OCI-LY7 (cell line): ENCODE data around the gene SIGLEC9. TPM values are rescaled to one million over a fixed set of nuclear protein-coding genes. Genes with fewer than 3 reads are reported as not detected.

Experiments used
- BruUV-seq: library from RNA; stranded (reverse); fragments of 400-500 nt; replicated peaks from 2 replicates; lab custom pipeline; 2021; lab: Mats Ljungman, UMichigan
- CTCF ChIA-PET: fragments of 300-600 bp; sonication (Branson Sonifier 250); formaldehyde crosslinking; loops from one replicate; lab custom pipeline; 2022; ENCODE audit warnings: antibody characterized with exemption; ENCODE audit not compliant: unreplicated experiment; lab: Charles Lee
- POLR2A ChIA-PET: fragments of 300-600 bp; sonication (Branson Sonifier 250); formaldehyde crosslinking; loops from one replicate; lab custom pipeline; 2022; ENCODE audit warnings: antibody characterized with exemption; lab: Charles Lee
- DNase-seq: peaks from one replicate; pipeline ENCODE4 v3.0.0-alpha.2; 2015; ENCODE audit warnings: low spot score
- H2AFZ ChIP-seq: fragments of 200-600 bp; sonication (generic), shearing (Covaris generic); 2 replicates; pipeline ENCODE4 v1.6.1; 2014; ENCODE audit warnings: mild to moderate bottlenecking, antibody characterized with exemption, low read length, moderate library complexity
- H3K27ac ChIP-seq: fragments of 200-600 bp; sonication (generic); 2 replicates; pipeline ENCODE4 v1.5.1; 2014; ENCODE audit warnings: mixed run types, low read depth, mild to moderate bottlenecking, moderate library complexity, low read length, inconsistent platforms; ENCODE audit not compliant: poor library complexity, severe bottlenecking
- H3K36me3 ChIP-seq: fragments of 200-600 bp; sonication (generic); 2 replicates; pipeline ENCODE4 v1.6.1; 2014; ENCODE audit warnings: mild to moderate bottlenecking, antibody characterized with exemption, low read length, moderate library complexity, mixed read lengths; ENCODE audit not compliant: insufficient read depth
- H3K4me1 ChIP-seq: fragments of 200-600 bp; sonication (generic); 2 replicates; pipeline ENCODE4 v1.5.1; 2014; ENCODE audit warnings: mild to moderate bottlenecking, low read length; ENCODE audit not compliant: insufficient read depth, poor library complexity, severe bottlenecking
- H3K4me2 ChIP-seq: fragments of 200-600 bp; sonication (generic); 2 replicates; pipeline ENCODE4 v1.6.1; 2014; ENCODE audit warnings: mild to moderate bottlenecking, low read length
- H3K4me3 ChIP-seq: fragments of 200-600 bp; sonication (generic); 2 replicates; pipeline ENCODE4 v1.5.1; 2014; ENCODE audit warnings: mild to moderate bottlenecking, low read depth, low read length; ENCODE audit not compliant: poor library complexity, severe bottlenecking
- H3K79me2 ChIP-seq: fragments of 200-600 bp; sonication (generic); 2 replicates; pipeline ENCODE4 v1.6.1; 2016; ENCODE audit warnings: low read depth, mild to moderate bottlenecking, low read length, moderate library complexity, mixed read lengths; ENCODE audit not compliant: insufficient read depth
- H3K9me2 ChIP-seq: fragments of 200-600 bp; sonication (generic); 2 replicates; pipeline ENCODE4 v1.6.1; 2016; ENCODE audit warnings: mild to moderate bottlenecking, low read length, mixed read lengths; ENCODE audit not compliant: insufficient read depth
- H3K9me3 ChIP-seq: fragments of 200-600 bp; sonication (generic); 2 replicates; pipeline ENCODE4 v1.6.1; 2014; ENCODE audit warnings: mild to moderate bottlenecking, mixed run types, low read length, mixed read lengths
- H4K20me1 ChIP-seq: fragments of 200-600 bp; sonication (generic); 2 replicates; pipeline ENCODE4 v1.6.1; 2014; ENCODE audit warnings: mild to moderate bottlenecking, antibody characterized with exemption, low read length, moderate library complexity, mixed read lengths; ENCODE audit not compliant: insufficient read depth
- EZH2phosphoT487 ChIP-seq: fragments of 200-600 bp; sonication (generic); IDR thresholded peaks from 2 replicates; pipeline ENCODE4 v1.6.1; 2018; ENCODE audit warnings: low read depth, borderline replicate concordance, mild to moderate bottlenecking, mixed run types, antibody characterized with exemption, low read length, moderate library complexity, mixed read lengths
- intact Hi-C: fragments of 100-400 bp; cut with micrococcal nuclease; formaldehyde crosslinking; loops from one replicate; pipeline ENCODE4 v1.10.0; 2022; ENCODE audit not compliant: unreplicated experiment
- total RNA-seq, 2 experiments: library from RNA; depleted of rRNA in 1 of 2; stranded (reverse); fragments of >200 nt in 1 of 2; shearing (Covaris generic) in 1 of 2; gene quantifications; 2 replicates each; pipeline ENCODE4 v1.2.3, GENCODE V29; 2014 to 2022
- TF ChIP-seq, protein P1 (sequence below): fragments of 200-600 bp; sonication (generic); conservative IDR thresholded peaks from 2 replicates; pipeline ENCODE4 v1.5.1; 2014; ENCODE audit warnings: mild to moderate bottlenecking, antibody characterized with exemption, low read length, moderate library complexity, mixed read lengths

SIGLEC9 gene
- total RNA-seq, 2 experiments from 2014 or later: not detected

DNA sequence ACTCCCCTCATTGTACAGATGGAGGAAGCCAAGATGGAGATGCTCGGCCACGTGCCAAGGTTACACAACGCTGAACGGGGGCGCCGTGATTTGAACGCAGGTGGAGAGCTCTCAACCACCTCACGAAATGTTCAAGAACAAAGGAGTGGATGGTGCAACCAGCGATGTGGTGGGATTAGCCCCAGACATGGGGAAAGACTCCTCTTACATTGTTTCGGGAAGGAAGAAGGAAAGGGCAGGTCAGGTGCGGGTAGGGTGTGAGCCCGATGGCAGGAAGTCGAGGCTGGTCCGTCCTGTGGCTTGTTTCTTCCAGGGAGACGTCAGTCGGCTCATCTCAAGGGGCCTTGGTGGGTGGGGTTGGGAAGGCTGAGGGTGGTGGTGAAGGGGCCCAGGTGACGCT lies 34.9 kb upstream of the SIGLEC9 start:
- Histone ChIP-seq H2AFZ (no peak overlapping the region), H3K4me1 (no peaks in the 10 kb centered on the region), H3K79me2 (no peaks in the 10 kb centered on the region), H3K4me3 (no peak overlapping the region), H3K27ac (no peak overlapping the region), H3K9me2 (no peaks in the 10 kb centered on the region), H4K20me1 (no peaks in the 10 kb centered on the region), H3K36me3 (no peaks in the 10 kb centered on the region), H3K9me3 (no peaks in the 10 kb centered on the region), H3K4me2 (no peak overlapping the region)
- BruUV-seq: no TSS peak
- ChIA-PET CTCF (no interaction called here), POLR2A (no interaction called here)
- TF ChIP-seq EZH2phosphoT487: no peak
- TF ChIP-seq, protein P1, sequence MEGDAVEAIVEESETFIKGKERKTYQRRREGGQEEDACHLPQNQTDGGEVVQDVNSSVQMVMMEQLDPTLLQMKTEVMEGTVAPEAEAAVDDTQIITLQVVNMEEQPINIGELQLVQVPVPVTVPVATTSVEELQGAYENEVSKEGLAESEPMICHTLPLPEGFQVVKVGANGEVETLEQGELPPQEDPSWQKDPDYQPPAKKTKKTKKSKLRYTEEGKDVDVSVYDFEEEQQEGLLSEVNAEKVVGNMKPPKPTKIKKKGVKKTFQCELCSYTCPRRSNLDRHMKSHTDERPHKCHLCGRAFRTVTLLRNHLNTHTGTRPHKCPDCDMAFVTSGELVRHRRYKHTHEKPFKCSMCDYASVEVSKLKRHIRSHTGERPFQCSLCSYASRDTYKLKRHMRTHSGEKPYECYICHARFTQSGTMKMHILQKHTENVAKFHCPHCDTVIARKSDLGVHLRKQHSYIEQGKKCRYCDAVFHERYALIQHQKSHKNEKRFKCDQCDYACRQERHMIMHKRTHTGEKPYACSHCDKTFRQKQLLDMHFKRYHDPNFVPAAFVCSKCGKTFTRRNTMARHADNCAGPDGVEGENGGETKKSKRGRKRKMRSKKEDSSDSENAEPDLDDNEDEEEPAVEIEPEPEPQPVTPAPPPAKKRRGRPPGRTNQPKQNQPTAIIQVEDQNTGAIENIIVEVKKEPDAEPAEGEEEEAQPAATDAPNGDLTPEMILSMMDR: no peak
- DNase-seq: no peak
- intact Hi-C loops: no loop called here

DNA sequence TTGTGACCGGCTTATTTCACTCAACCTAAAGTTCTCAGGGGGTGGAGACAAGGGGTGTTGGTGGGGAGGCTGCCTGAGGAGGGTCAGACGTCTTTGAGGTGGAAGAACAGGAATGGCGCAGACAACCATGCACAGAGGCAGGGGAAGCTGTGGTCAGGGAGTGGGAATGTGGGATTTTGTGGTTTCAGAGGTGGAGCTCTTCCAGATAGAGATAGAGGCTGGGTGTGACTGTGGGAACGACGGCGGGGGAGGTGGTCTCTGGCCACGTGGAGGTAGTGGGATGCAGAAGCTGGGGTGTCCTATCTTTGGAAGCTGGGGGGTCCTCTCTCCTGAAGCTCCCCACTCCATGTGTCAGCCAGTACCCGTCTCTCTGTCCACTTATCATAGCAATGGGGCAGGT lies 34.2 kb upstream of the SIGLEC9 start:
- Histone ChIP-seq H4K20me1 (no peaks in the 10 kb centered on the region), H3K79me2 (no peaks in the 10 kb centered on the region), H3K27ac (no peak overlapping the region), H3K9me2 (no peaks in the 10 kb centered on the region), H3K4me3 (no peak overlapping the region), H3K4me1 (no peaks in the 10 kb centered on the region), H3K36me3 (no peaks in the 10 kb centered on the region; the same call in 1 of the 2 replicates), H3K4me2 (no peak overlapping the region), H2AFZ (no peak overlapping the region), H3K9me3 (no peaks in the 10 kb centered on the region)
- ChIA-PET CTCF (no interaction called here), POLR2A (no interaction called here)
- DNase-seq: no peak
- no peak for TF ChIP-seq EZH2phosphoT487
- TF ChIP-seq, protein P1: no peak
- intact Hi-C loops: no loop called here
- BruUV-seq: no TSS peak

DNA sequence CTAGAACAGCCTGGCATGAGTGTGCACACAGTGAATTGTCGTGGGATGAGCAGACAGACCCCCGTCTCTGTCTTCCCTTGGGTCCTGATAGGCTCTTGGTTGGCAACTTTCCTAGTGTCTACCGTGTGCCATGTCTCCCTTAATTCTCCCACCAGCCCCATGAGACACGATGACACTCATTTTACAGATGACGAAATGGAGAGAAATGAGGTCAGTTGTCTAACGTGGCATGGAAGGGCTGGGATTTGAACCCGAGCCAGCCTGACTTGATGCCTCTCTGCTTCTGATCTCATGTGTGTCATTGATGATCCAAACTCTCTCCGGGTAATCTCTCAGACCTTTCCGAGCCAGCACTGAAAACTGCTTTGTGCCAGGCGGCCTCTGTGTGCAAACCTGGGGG lies 33.6 kb upstream of the SIGLEC9 start:
- Histone ChIP-seq H3K36me3 (no peaks in the 10 kb centered on the region; the same call in 1 of the 2 replicates), H3K9me2 (no peaks in the 10 kb centered on the region), H3K4me2 (no peak overlapping the region), H3K4me1 (no peaks in the 10 kb centered on the region), H3K79me2 (no peaks in the 10 kb centered on the region), H3K27ac (no peak overlapping the region), H4K20me1 (no peaks in the 10 kb centered on the region), H3K4me3 (no peak overlapping the region), H2AFZ (no peak overlapping the region), H3K9me3 (no peaks in the 10 kb centered on the region)
- no peak for DNase-seq
- POLR2A ChIA-PET: no interaction called here
- BruUV-seq: no TSS peak
- CTCF ChIA-PET: no interaction called here
- intact Hi-C loops: no loop called here
- no peak for TF ChIP-seq EZH2phosphoT487
- TF ChIP-seq, protein P1: no peak
